Loucy (cell line): ENCODE measurements around the gene ZNF800.

Source experiments
- CTCF ChIP-seq: fragments of 200-600 bp; sonication (generic); conservative IDR thresholded peaks from 2 replicates; pipeline ENCODE4 v1.5.1; 2014; ENCODE audit warnings: mild to moderate bottlenecking, antibody characterized with exemption, low read length
- EZH2phosphoT487 ChIP-seq: fragments of 200-600 bp; IDR thresholded peaks from 2 replicates; pipeline ENCODE4 v1.6.1; 2018; ENCODE audit warnings: antibody characterized with exemption, mild to moderate bottlenecking, moderate library complexity, borderline replicate concordance

GRCh38 chr7:127338122-127338521 lies 54.4 kb downstream of the ZNF800 start:
- TF ChIP-seq CTCF (no peak), EZH2phosphoT487 (no peak)
